A549 treated with AZD9567 at 1 μM for 4 hours (cell line): Measurements from ENCODE around the gene GPR101. TPM values are rescaled to one million over a fixed set of nuclear protein-coding genes. Genes with fewer than 3 reads are reported as not detected.

ENCODE experiments used
- total RNA-seq: library from RNA; stranded (reverse); fragments of 200-300 nt; extraction: Qiagen RNA extraction; gene quantifications from 5 replicates; pipeline ENCODE4 v1.2.3, GENCODE V29; 2022; ENCODE audit not compliant: insufficient read depth

GPR101 gene, protein sequence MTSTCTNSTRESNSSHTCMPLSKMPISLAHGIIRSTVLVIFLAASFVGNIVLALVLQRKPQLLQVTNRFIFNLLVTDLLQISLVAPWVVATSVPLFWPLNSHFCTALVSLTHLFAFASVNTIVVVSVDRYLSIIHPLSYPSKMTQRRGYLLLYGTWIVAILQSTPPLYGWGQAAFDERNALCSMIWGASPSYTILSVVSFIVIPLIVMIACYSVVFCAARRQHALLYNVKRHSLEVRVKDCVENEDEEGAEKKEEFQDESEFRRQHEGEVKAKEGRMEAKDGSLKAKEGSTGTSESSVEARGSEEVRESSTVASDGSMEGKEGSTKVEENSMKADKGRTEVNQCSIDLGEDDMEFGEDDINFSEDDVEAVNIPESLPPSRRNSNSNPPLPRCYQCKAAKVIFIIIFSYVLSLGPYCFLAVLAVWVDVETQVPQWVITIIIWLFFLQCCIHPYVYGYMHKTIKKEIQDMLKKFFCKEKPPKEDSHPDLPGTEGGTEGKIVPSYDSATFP
- not detected in 5 replicates for total RNA-seq

GRCh38 chrX:137033774-137034507, at the start of gene GPR101:
Gene GPR101, minus strand, starts transcription at chrX:137033995. Its CDS starts 2,321 bp downstream, at chrX:137031674.

Other genes starting within 250 kb of the GPR101 start
- gene RBMX, start 153.3 kb downstream of the GPR101 start, total RNA-seq, result 195 to 237 TPM (median 208 TPM) in 5 replicates